HG02981 (cell line): ENCODE results near the gene ANO2.
"Not testable (repeated sequence)": the region's sequence is repeated elsewhere in the genome, so short reads cannot be mapped to it uniquely, and the experiment has no call there.

Experiments used
- ATAC-seq: cut with Tn5 transposase; IDR thresholded peaks from one replicate; pipeline ENCODE4 v1.9.1; 2021; ENCODE audit warnings: mild to moderate bottlenecking, moderate library complexity; ENCODE audit not compliant: unreplicated experiment

ANO2 gene

DNA sequence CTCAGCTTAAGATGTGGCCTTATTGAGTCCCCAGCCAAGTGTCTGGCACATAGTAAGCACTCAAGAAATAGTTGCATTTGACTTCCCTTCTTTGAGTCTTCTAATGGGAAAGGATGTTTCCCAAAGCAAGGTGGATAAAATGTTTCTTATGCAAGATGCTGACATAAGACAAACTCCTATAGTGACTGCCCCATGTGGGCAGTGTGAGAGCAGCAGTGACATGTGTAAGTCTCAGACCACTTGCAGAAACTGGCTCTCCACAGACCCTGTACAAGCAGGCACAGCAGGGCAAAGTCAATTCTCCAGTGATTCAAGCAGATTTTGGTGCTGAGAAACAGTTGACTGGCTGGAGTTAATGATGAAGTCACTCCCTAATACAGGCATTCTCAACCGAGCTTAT lies 255.3 kb downstream of the ANO2 start:
- ATAC-seq: no peak

DNA sequence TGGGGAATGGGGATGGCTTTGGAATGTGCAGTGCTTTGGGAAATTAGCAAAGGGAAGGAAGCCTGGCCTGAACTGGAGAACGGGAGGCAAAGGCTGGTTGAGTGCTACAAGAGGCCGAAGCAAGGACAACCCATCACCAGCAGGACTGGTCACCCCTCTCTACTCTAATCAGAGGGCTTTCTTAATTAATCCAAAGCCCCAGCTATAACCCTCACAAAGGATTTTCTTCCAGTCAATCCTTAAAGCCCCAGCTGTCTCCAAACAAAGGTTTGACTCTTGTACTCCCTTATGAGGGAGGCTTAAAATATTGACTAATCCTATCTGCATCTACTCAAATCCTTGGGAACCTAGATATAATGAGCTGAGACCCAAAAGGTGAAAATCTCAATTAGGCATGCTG lies 256.8 kb downstream of the ANO2 start:
- ATAC-seq: no peak

DNA sequence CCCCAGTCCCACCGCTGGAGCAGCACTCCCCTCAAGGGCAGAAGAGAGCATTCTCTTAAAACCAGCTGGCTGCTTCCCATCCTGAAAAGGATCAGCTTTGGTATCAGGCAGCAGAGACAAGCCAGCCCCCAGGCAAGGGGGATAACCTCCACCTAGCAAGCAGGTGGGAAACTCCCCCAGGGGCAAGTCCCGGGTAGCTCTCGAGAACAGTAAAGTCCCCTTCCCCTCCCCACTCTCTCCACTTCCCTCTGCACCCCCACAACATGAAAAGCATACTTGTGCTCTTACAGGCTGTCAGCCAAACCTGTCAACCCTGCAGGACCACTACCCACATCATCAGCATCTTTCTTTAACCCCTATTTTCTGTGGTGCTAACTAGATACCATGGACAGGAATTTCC lies 259.1 kb downstream of the ANO2 start:
- no peak for ATAC-seq

- no peak for ATAC-seq
Observed at GRCh38 chr12:5684989-5685388, 260.1 kb downstream of the ANO2 start.

- ATAC-seq: no peak
Observed at GRCh38 chr12:5682581-5682980, 262.5 kb downstream of the ANO2 start.

GRCh38 chr12:5678176-5678575 lies 266.9 kb downstream of the ANO2 start:
- no peak for ATAC-seq

DNA sequence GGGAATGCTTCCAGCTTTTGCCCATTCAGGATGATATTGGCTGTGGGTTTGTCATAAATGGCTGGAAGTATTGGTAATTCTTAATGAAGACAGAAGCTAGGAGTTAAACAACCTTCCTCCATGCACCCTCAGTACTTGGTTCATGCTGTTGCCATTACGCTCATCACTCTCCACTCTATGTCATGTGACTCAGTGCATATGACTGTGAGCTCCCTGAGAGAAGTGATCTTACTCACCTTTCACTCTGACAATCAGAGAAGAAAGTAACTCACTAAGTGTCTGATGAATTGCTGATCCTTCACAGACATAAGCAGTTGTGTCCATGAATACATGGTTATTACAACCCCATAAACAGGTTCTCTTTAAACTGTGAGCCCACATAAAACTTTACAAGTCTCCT lies 275.4 kb downstream of the ANO2 start:
- ATAC-seq: not testable (repeated sequence)

GRCh38 chr12:5665615-5666014 lies 279.4 kb downstream of the ANO2 start:
- ATAC-seq: no peak

DNA sequence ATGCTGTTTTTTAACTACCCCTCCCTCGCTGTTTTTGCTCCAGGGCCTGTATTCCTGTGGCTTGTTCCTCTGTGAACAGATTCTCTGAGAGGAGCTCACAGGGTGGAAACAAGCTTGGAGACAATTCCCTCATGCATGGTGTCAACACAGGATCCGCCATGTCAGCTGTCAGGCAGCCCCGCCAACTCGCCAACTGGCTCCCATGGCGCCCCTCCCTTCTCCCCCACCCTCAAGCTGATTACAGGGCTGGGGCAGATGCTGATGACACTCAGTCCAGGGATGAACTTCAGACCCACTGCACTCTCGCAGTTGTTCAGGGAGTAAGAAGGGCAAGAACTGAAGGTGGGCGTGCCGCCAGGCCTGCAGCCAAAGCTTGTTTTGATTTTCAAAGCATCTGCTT lies 283.2 kb downstream of the ANO2 start:
- ATAC-seq: no peak

GRCh38 chr12:5660238-5660637 lies 284.8 kb downstream of the ANO2 start:
- no peak for ATAC-seq

GRCh38 chr12:5658339-5658941 lies 286.6 kb downstream of the ANO2 start:
- ATAC-seq: not testable (repeated sequence)

DNA sequence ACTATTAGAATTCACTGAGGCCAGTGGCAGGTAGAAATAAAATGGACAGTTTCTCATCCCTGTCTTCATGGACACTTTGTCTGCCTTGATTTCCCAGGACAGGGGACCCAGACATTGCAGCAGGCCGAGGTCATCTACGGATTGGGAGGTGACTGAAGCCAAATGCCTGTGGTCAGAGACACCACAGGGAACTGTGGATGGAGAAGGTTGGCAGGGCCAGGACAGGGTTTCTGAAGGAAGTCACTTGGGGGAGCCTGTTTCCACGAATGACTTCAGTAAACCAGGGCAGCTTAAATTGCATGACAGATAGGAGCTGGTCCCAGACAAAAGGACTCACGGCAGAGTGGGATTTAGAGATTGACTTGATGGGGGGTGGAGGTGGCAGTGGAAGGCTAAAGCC lies 288.2 kb downstream of the ANO2 start:
- ATAC-seq: no peak

DNA sequence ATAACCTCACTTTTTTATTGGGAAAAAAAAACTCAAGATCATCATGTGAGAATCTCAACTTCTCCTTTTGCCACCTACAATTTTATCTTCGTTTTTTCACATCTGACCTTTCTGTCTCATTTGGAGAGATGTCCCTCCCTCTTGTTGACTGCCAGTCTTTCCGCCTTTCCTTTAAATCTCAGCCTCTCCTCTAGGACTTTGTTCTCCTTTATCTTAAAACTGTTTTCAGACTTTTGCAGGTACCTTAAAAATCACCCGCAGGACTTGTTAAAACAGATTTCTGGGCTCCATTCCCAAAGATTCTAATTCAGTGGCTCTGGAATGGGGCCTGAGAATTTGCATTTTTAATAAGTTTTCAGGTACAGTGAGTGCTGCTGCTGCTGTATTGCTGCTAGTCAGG lies 289.9 kb downstream of the ANO2 start:
- ATAC-seq: no peak

DNA sequence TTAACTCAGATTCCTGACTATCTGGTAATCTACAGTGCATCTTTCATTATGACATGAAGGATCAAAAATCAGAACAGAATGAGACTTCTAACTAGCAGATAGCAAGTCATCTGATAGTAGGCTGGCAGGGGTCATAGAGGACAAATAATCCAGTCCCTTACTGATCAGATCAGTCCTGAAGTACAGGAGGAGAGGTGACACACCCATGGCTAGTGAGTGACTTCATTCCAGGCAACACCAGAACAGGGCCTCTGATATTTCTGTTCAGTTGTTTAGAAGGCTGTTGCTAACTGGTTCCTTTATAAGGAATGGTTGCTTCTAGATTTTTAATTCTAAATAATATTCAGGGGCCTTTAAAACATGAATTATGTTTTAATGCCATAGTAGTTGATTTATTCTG lies 291.0 kb downstream of the ANO2 start:
- no peak for ATAC-seq

DNA sequence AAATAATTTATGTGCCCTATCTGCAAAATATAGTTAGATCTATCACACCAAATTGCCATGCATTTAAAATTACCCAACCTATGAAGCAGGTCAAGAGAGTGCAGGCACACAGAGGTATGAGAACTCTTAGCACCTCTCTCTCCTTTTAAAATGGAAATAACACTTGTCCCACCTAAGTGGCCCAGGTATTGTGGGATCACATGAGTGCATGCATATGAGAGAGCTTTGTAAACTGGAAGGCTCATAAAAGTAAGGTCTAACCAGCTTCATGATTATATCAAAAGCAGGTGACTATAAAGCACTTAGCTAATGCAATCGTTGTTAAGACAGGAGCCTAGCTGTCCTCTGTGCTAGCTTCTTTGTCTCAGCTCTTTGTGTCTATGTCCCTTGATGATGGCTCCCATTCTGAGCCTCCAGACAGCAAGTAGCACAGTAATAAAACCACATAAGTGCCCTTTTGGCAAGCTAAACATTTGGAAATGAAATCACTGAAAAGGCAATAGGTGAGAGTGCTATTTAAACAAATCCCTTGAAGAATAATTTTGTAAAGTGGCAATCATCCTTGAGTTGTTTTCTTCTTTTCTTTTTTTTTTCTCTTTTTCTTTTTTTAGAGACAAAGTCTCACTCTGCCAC lies 294.1 kb downstream of the ANO2 start:
- ATAC-seq: no peak

GRCh38 chr12:5650281-5650680 lies 294.8 kb downstream of the ANO2 start:
- no peak for ATAC-seq

GRCh38 chr12:5648692-5649359 lies 296.2 kb downstream of the ANO2 start:
- ATAC-seq: no peak

- ATAC-seq: no peak
Observed at GRCh38 chr12:5643266-5643665, 301.8 kb downstream of the ANO2 start.

DNA sequence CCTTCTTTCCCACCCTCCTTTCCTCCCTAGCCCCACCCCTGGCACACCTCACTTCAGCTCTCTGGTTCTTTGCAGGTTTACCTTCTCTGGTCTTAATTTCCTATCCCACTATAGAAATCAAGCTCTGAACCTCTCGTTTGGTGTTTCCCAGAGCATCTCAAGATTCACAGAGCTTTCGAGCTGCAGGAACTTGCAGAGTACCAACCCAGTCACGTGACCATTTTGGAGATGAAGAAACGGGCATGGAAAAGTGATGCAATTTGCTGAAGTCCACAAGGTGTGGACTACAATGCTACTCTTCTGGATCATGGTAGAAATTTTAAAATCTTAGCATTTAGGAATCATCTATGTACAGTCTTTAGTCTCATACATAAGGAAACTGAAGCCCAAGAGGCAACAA lies 307.4 kb downstream of the ANO2 start:
- ATAC-seq: no peak

DNA sequence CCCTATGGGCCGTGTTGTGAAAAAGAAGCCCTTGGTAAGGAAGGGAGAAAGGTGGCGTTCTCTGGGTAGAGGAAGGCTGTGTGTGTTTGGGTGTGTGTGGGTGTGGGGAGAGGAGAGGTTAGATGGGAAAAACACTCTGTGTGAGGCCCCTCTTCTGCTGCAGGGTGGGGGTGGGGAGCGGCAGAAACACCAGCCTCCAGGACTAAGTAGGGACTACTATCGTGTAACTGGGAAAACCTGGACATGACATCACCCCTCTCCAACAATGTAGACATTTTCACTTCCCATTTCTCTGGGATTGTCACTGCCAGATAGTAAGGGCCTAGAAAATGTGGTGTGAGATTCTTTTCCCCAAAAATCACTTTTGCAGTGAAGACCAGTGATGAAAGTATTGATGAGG lies 308.2 kb downstream of the ANO2 start:
- ATAC-seq: no peak

DNA sequence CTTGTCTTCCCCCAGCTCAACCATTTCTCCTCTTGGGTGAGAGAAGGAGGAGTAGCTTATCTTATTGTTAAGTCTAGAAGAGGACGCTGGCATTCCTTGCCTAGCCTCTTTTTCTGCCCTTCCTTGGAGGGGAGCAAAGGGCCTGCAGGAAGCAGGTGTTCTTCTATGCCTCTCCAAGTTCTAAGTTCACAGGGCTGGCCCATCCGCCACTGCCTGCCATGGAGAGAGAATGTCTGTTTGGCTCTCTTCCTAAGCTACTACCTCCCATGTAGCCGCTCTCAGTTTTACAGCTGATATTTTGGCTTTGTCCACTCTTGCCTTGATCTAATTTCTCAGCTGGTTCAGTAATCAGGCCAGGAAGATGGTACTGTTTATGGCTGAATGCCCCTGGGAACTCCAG lies 312.0 kb downstream of the ANO2 start:
- ATAC-seq: no peak

DNA sequence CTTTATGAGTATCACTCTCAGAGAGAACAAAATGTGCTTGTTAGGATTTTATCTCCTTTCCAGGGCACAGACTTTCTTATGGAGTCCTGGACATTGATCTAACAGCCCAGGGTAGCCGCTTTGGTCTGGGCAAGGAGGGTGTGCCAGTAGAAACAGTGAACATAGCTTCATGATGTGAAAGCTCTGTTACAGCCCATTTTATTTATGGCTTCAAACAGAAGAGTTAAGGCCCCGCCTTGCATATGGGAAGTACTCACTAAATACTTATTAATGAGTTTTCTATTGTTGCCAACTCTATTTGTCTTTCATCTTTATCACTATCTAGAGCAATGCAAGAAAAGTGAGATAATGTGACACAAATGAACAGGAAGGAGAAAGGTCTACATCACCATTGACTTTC lies 312.6 kb downstream of the ANO2 start:
- ATAC-seq: no peak

DNA sequence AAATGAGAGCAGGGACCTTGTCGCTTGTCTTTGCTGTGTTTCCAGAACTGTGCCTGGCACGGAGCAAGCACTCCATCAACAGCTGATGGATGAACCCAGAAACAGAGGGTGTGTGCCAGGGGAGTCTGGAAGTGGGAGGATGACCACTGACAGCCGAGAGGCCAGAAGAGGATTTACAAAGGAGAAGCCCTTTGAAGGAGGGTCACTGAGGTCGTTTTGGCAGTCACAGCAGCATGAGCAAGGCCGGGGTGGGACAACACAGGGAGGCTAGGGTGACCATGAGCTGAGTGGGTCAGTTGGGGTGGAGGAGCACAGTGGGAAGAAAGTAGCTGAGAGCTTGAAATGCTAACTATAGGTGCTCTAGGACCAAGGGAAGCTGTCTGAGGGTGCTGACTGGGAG lies 313.6 kb downstream of the ANO2 start:
- no peak for ATAC-seq
